ENCODE data around the gene NTN5. TPM values are rescaled to one million over a fixed set of nuclear protein-coding genes. Genes with fewer than 3 reads are reported as not detected.

Gene NTN5
- total RNA-seq, 2 experiments from 2014 or later, result 0.16 to 0.53 TPM

- no peak for TF ChIP-seq EZH2phosphoT487 (IDR thresholded peaks at IDR 0.05; ENCODE audit: borderline replicate concordance, low read depth, low read length)
- no peak for TF ChIP-seq CTCF (conservative IDR thresholded peaks at IDR 0.05; ENCODE audit: low read length)
- no TSS peak for BruUV-seq (replicated peaks)
- intact Hi-C loops (cut with micrococcal nuclease; ENCODE audit: unreplicated experiment), result loop anchor here (1.0 to 10.0 kb wide), 3 partner anchors 18 to 1040 kb away; partner anchors contain the start of genes PRMT1, RPL18, RPS11 and SPHK2
- ChIA-PET POLR2A (no interaction called here), CTCF (ENCODE audit: unreplicated experiment) (no interaction called here)
- Histone ChIP-seq H3K4me1 (ENCODE audit: insufficient read depth, low read length, poor library complexity, severe bottlenecking) (peaks cover 45% of the 10 kb centered on the region), H3K4me3 (ENCODE audit: low read depth, low read length, poor library complexity, severe bottlenecking) (peak overlapping the region; percentile 76), H3K9me3 (ENCODE audit: low read length) (no peaks in the 10 kb centered on the region), H3K9me2 (ENCODE audit: insufficient read depth, low read length) (no peaks in the 10 kb centered on the region), H4K20me1 (ENCODE audit: insufficient read depth, low read length) (no peaks in the 10 kb centered on the region), H3K36me3 (ENCODE audit: insufficient read depth, low read length) (no peaks in the 10 kb centered on the region), H3K79me2 (ENCODE audit: insufficient read depth, low read depth, low read length) (no peaks in the 10 kb centered on the region; the same call in 1 of the 2 replicates), H2AFZ (ENCODE audit: low read length) (peak overlapping the region; percentile 79; the same call in 1 of the 2 replicates), H3K4me2 (ENCODE audit: low read length) (peak overlapping the region; percentile 97), H3K27ac (ENCODE audit: low read depth, low read length, poor library complexity, severe bottlenecking) (peak overlapping the region; percentile 94)
- DNase-seq (ENCODE audit: low spot score), result peak; percentile 100
Measured at GRCh38 chr19:48637449-48637947, 35.3 kb downstream of the NTN5 start.

- Histone ChIP-seq H3K4me2 (ENCODE audit: low read length) (peak within 1 kb of the TSS; percentile 97), H3K27ac (ENCODE audit: low read depth, low read length, poor library complexity, severe bottlenecking) (peak within 1 kb of the TSS; percentile 94), H3K9me2 (ENCODE audit: insufficient read depth, low read length) (no peaks in the 10 kb centered on the region), H3K36me3 (ENCODE audit: insufficient read depth, low read length) (no peaks in the 10 kb centered on the region), H4K20me1 (ENCODE audit: insufficient read depth, low read length) (no peaks in the 10 kb centered on the region), H3K4me1 (ENCODE audit: insufficient read depth, low read length, poor library complexity, severe bottlenecking) (peaks cover 46% of the 10 kb centered on the region), H3K79me2 (ENCODE audit: insufficient read depth, low read depth, low read length) (no peaks in the 10 kb centered on the region; the same call in 1 of the 2 replicates), H2AFZ (ENCODE audit: low read length) (peak within 1 kb of the TSS; percentile 79; the same call in 1 of the 2 replicates), H3K4me3 (ENCODE audit: low read depth, low read length, poor library complexity, severe bottlenecking) (peak within 1 kb of the TSS; percentile 76), H3K9me3 (ENCODE audit: low read length) (no peaks in the 10 kb centered on the region)
- BruUV-seq (replicated peaks), result no TSS peak
- TF ChIP-seq EZH2phosphoT487 (IDR thresholded peaks at IDR 0.05; ENCODE audit: borderline replicate concordance, low read depth, low read length) (no peak), CTCF (conservative IDR thresholded peaks at IDR 0.05; ENCODE audit: low read length) (peak; percentile 60)
- CTCF ChIA-PET (ENCODE audit: unreplicated experiment), result no interaction called here
- intact Hi-C loops (cut with micrococcal nuclease; ENCODE audit: unreplicated experiment), result loop anchor here (1.0 to 10.0 kb wide), 3 partner anchors 18 to 1040 kb away; partner anchors contain the start of genes PRMT1, RPL18, RPS11 and SPHK2
- no peak for DNase-seq (ENCODE audit: low spot score)
- POLR2A ChIA-PET, result no interaction called here
Measured at GRCh38 chr19:48636859-48637448, 35.9 kb downstream of the NTN5 start, which contains the start of gene DBP. Gene DBP (minus strand): TSS chr19:48637379. CDS start chr19:48636994, 385 bp downstream.
